PC-9 (cell line): ENCODE results near the gene UGT1A10.

Source experiments
- CTCF ChIP-seq: fragments of 200-600 bp; sonication (generic); conservative IDR thresholded peaks from 2 replicates; pipeline ENCODE4 v1.6.1; 2017; ENCODE audit warnings: mixed run types, antibody characterized with exemption, mild to moderate bottlenecking, moderate library complexity
- EZH2 ChIP-seq: fragments of 200-600 bp; sonication (generic); IDR thresholded peaks from 2 replicates; pipeline ENCODE4 v1.8.0; 2017; ENCODE audit warnings: antibody characterized with exemption, low read depth

DNA sequence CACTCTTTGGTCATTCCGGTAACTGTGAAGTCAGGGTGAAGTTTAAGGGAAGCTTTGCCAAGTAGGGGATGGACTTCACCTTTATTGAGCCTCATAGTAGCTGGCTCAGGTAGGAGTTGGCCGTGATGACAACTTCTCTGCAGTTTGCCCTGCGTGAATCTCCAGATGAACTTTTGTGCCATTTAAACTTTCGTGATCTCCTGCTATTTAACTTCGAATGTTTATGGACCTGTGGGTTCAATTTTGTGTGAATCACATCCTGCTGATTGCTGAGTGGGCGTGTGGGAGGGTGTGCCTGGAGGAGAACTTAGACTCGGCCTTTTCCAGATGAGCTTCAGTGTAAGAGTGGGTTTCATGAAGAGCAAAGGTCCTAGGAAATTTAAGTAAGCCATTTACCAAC is 128.0 kb downstream of the UGT1A10 start:
- TF ChIP-seq CTCF (no peak), EZH2 (no peak)
